Psoas muscle (tissue), 8 donors: ENCODE results near the gene CYP3A5. TPM values are rescaled to one million over a fixed set of nuclear protein-coding genes. Genes with fewer than 3 reads are reported as not detected.

Experiments
- ATAC-seq, 4 donors: fragments of 200-7000 bp; cut with Tn5 transposase; one replicate each; pipeline ENCODE4 v1.9.1; 2020; ENCODE audit warnings: moderate library complexity in 3 of 4, mild to moderate bottlenecking in 2 of 4
- DNase-seq, 2 donors: peaks; one replicate each; pipeline ENCODE4 v3.0.0-alpha.2; 2020
- H3K27ac ChIP-seq: fragments of 200-600 bp; one replicate; pipeline ENCODE4 v1.8.0; 2022
- H3K27me3 ChIP-seq, 3 donors: fragments of 200-600 bp in 1 of 3; one replicate each; pipeline versions ENCODE4 v1.6.1 to v1.8.0; 2013 to 2022; ENCODE audit warnings: low read length in 2 of 3, mild to moderate bottlenecking in 2 of 3, moderate library complexity in 1 of 3; ENCODE audit not compliant: insufficient read depth in 3 of 3
- H3K36me3 ChIP-seq, 2 donors: fragments of 200-600 bp in 1 of 2; one replicate each; pipeline versions ENCODE4 v1.6.1 to v1.8.0; 2013 to 2022; ENCODE audit warnings: low read depth in 1 of 2, mild to moderate bottlenecking in 1 of 2, moderate library complexity in 1 of 2; ENCODE audit not compliant: insufficient read depth in 1 of 2
- H3K4me1 ChIP-seq: fragments of 200-600 bp; one replicate; pipeline ENCODE4 v1.8.0; 2022
- H3K4me3 ChIP-seq: fragments of 200-600 bp; one replicate; pipeline ENCODE4 v1.8.0; 2022; ENCODE audit warnings: mild to moderate bottlenecking
- H3K9me3 ChIP-seq: fragments of 200-600 bp; one replicate; pipeline ENCODE4 v1.8.0; 2022
- CTCF ChIP-seq: fragments of 200-600 bp; IDR thresholded peaks from one replicate; pipeline ENCODE4 v1.8.0; 2022; ENCODE audit warnings: antibody characterized with exemption
- WGBS, 3 donors: extraction: QIAGEN DNeasy Blood & Tissue Kit; methylation state at CpG; one replicate each; pipeline versions ENCODE4 v1.1.6 to v1.1.7; 2013; 5-methylcytosine and 5-hydroxymethylcytosine counted together
- intact Hi-C, 2 donors: fragments of 100-400 bp; cut with DNase I; formaldehyde crosslinking; loops; one replicate each; pipeline versions ENCODE4 v1.11.0 to v1.14.2; 2022
- polyA plus RNA-seq, 3 donors: library from polyadenylated mRNA; stranded (reverse); fragments of 200-250 nt; gene quantifications; one replicate each; pipeline ENCODE4 v1.2.3, GENCODE V29; 2013
- total RNA-seq, 4 donors: library from RNA; stranded (reverse); fragmentation: NEBNext Ultra II Directional in 2 of 4; extraction: Animal tissue kit (Norgen Biotek cat#: 25700) in 2 of 4; gene quantifications; one replicate each; pipeline versions ENCODE4 v1.2.1 to v1.2.4, GENCODE V29; 2021 to 2023
- donor health status: healthy with polysubstance abuse.
- donor health status: DM: no; HTN: no; CAD: no; lungs with moderate emphysema.
- donor health status: Bipolar disorder and iron deficiency.
- donor health status: healthy.
- donor health status: DM: yes; HTN: yes; CAD: no.
- donor health status: DM: no; HTN: no; CAD: no.
- donor health status: DM: no; HTN: no; CAD: no.
- donor health status: DM: yes; HTN: yes; CAD: no.

Gene CYP3A5
- total and polyA plus RNA-seq, 7 donors, result 0.12 to 2.4 (median 0.32) TPM

- peaks cover 6% of the 10 kb centered on the region for H3K9me3 ChIP-seq
- DNase-seq (no peak), ATAC-seq (no peak)
- H3K4me1 ChIP-seq, result no peaks in the 10 kb centered on the region
- H3K27me3 ChIP-seq, result no peaks in the 10 kb centered on the region
- no peaks in the 10 kb centered on the region for H3K36me3 ChIP-seq
- intact Hi-C loops, result loop anchor here in 1 of 2 donors (10.0 kb wide), 1 partner anchor 1615 kb away; no protein-coding TSS in a partner anchor
- TF ChIP-seq CTCF, result no peak
- 58 to 67% (median 66%) methylated on average over 4 of the region's 4 CpGs for whole genome bisulfite sequencing, 3 donors
- H3K27ac ChIP-seq, result no peak overlapping the region
- no peak overlapping the region for H3K4me3 ChIP-seq
Measured at GRCh38 chr7:99719996-99720769, 40.4 kb upstream of the CYP3A5 start.

GRCh38 chr7:99713995-99714570, 34.3 kb upstream of the CYP3A5 start:
- intact Hi-C loops, result loop anchor here in 1 of 2 donors (10.0 kb wide), 1 partner anchor 1621 kb away; no protein-coding TSS in a partner anchor
- Histone ChIP-seq H3K27me3 (no peaks in the 10 kb centered on the region), H3K36me3 (peaks cover 0 to 2% of the 10 kb centered on the region in 2 donors), H3K9me3 (peaks cover 5% of the 10 kb centered on the region), H3K4me3 (no peak overlapping the region), H3K27ac (no peak overlapping the region), H3K4me1 (no peaks in the 10 kb centered on the region)
- TF ChIP-seq CTCF, result no peak
- 69 to 78% (median 75%) methylated on average over 3 of the region's 3 CpGs for WGBS, 3 donors
- no peak for DNase-seq
- no peak for ATAC-seq

GRCh38 chr7:99709838-99710578, 30.2 kb upstream of the CYP3A5 start:
- no peak for TF ChIP-seq CTCF
- intact Hi-C loops, result loop anchor here in 1 of 2 donors (10.0 kb wide), 1 partner anchor 1625 kb away; no protein-coding TSS in a partner anchor
- DNase-seq (no peak), ATAC-seq (peak in 2 of 4 donors; percentile 50 to 64)
- Histone ChIP-seq H3K9me3 (peaks cover 17% of the 10 kb centered on the region), H3K4me1 (no peaks in the 10 kb centered on the region), H3K4me3 (no peak overlapping the region), H3K27ac (no peak overlapping the region), H3K36me3 (peaks cover 0 to 17% of the 10 kb centered on the region in 2 donors), H3K27me3 (no peaks in the 10 kb centered on the region)
- WGBS, 3 donors, result 67 to 75% (median 70%) methylated on average over 2 of the region's 2 CpGs

- DNase-seq (no peak), ATAC-seq (no peak)
- H3K27ac ChIP-seq, result no peak overlapping the region
- WGBS, 3 donors, result 91 to 99% (median 92%) methylated on average over 2 of the region's 2 CpGs
- H3K4me1 ChIP-seq, result no peaks in the 10 kb centered on the region
- TF ChIP-seq CTCF, result no peak
- no peaks in the 10 kb centered on the region for H3K27me3 ChIP-seq
- intact Hi-C loops, result no loop called here
- peaks cover 17% of the 10 kb centered on the region for H3K9me3 ChIP-seq
- H3K36me3 ChIP-seq, result peaks cover 0 to 17% of the 10 kb centered on the region in 2 donors
- H3K4me3 ChIP-seq, result no peak overlapping the region
Measured at GRCh38 chr7:99709260-99709659, 29.5 kb upstream of the CYP3A5 start.
